MCF 10A (cell line): Measurements from ENCODE around the gene ZIC3. TPM values are rescaled to one million over a fixed set of nuclear protein-coding genes. Genes with fewer than 3 reads are reported as not detected.

Experiments
- Bru-seq: library from RNA; stranded (reverse); fragments of 400-500 nt; gene quantifications from one replicate; lab custom pipeline; 2021; lab: Mats Ljungman, UMichigan
- BruChase-seq, 2 experiments: library from RNA; stranded (reverse); fragments of 400-500 nt; gene quantifications; one replicate each; lab custom pipeline; 2021; lab: Mats Ljungman, UMichigan
- BruUV-seq: library from RNA; stranded (reverse); fragments of 400-500 nt; replicated peaks from 2 replicates; lab custom pipeline; 2021; lab: Mats Ljungman, UMichigan
- CTCF ChIA-PET: fragments of 300-600 bp; sonication (Branson Sonifier 250); formaldehyde crosslinking; extraction: SDS; loops from one replicate; lab custom pipeline; 2021; ENCODE audit warnings: antibody characterized with exemption, inconsistent platforms; lab: Yijun Ruan, JAX
- POLR2A ChIA-PET: fragments of 300-600, 350-650 bp; sonication (Branson Sonifier 250); formaldehyde crosslinking; extraction: SDS; loops from one replicate; lab custom pipeline; 2020; ENCODE audit warnings: antibody characterized with exemption, inconsistent platforms; lab: Yijun Ruan, JAX
- DNase-seq: peaks from one replicate; pipeline ENCODE4 v3.0.0-alpha.2; 2018; ENCODE audit not compliant: unreplicated experiment
- H3K27ac Mint-ChIP-seq: one replicate; pipeline ENCODE4 v1.8.0; 2022; ENCODE audit warnings: mild to moderate bottlenecking, low read depth, mixed read lengths; ENCODE audit not compliant: unreplicated experiment
- H3K27me3 Mint-ChIP-seq: one replicate; pipeline ENCODE4 v1.8.0; 2022; ENCODE audit warnings: mixed read lengths; ENCODE audit not compliant: insufficient read depth, unreplicated experiment
- H3K36me3 Mint-ChIP-seq: one replicate; pipeline ENCODE4 v1.8.0; 2022; ENCODE audit warnings: mild to moderate bottlenecking, moderate library complexity, mixed read lengths; ENCODE audit not compliant: insufficient read depth, unreplicated experiment
- H3K4me1 Mint-ChIP-seq: one replicate; pipeline ENCODE4 v1.8.0; 2022; ENCODE audit warnings: mixed read lengths; ENCODE audit not compliant: insufficient read depth, unreplicated experiment
- H3K4me3 Mint-ChIP-seq: one replicate; pipeline ENCODE4 v1.8.0; 2022; ENCODE audit warnings: mild to moderate bottlenecking, moderate library complexity, mixed read lengths; ENCODE audit not compliant: unreplicated experiment
- H3K9me3 Mint-ChIP-seq: one replicate; pipeline ENCODE4 v1.8.0; 2022; ENCODE audit warnings: mixed read lengths; ENCODE audit not compliant: unreplicated experiment
- intact Hi-C: fragments of 100-400 bp; cut with micrococcal nuclease; formaldehyde crosslinking; loops from 2 replicates; pipeline ENCODE4 v1.14.1; 2022
- long read RNA-seq: library from polyadenylated mRNA; stranded (forward); transcript quantifications from one replicate; pipeline ENCODE4 v2.0.0, GENCODE V29; 2022
- total RNA-seq: library from RNA; stranded (reverse); gene quantifications from 2 replicates; pipeline ENCODE4 v1.2.3, GENCODE V29; 2022
- TF ChIP-seq, protein P1 (sequence below): fragments of 200-600 bp; IDR thresholded peaks from one replicate; pipeline ENCODE4 v1.8.0; 2022; ENCODE audit warnings: antibody characterized with exemption, mild to moderate bottlenecking; ENCODE audit not compliant: unreplicated experiment

Gene ZIC3
- total RNA-seq (not detected in 2 replicates), Bru-seq, nascent RNA (not detected), BruChase-seq, experiment 1, labeled RNA remaining after a 6-hour chase (not detected), BruChase-seq, experiment 2, labeled RNA remaining after a 2-hour chase (not detected)
- long read RNA-seq = 0 reads

GRCh38 chrX:137565921-137566745 is at the start of gene ZIC3:
Gene ZIC3, plus strand, starts transcription at chrX:137566127. Its CDS starts 565 bp downstream, at chrX:137566692.
- Mint-ChIP-seq H3K9me3 (peaks cover 6% of the 10 kb centered on the region), H3K36me3 (no peaks in the 10 kb centered on the region), H3K27ac (no peak within 1 kb of the TSS), H3K27me3 (no peaks in the 10 kb centered on the region), H3K4me1 (no peaks in the 10 kb centered on the region), H3K4me3 (no peak within 1 kb of the TSS)
- BruUV-seq = no TSS peak
- intact Hi-C loops = no loop called here
- TF ChIP-seq, protein P1, sequence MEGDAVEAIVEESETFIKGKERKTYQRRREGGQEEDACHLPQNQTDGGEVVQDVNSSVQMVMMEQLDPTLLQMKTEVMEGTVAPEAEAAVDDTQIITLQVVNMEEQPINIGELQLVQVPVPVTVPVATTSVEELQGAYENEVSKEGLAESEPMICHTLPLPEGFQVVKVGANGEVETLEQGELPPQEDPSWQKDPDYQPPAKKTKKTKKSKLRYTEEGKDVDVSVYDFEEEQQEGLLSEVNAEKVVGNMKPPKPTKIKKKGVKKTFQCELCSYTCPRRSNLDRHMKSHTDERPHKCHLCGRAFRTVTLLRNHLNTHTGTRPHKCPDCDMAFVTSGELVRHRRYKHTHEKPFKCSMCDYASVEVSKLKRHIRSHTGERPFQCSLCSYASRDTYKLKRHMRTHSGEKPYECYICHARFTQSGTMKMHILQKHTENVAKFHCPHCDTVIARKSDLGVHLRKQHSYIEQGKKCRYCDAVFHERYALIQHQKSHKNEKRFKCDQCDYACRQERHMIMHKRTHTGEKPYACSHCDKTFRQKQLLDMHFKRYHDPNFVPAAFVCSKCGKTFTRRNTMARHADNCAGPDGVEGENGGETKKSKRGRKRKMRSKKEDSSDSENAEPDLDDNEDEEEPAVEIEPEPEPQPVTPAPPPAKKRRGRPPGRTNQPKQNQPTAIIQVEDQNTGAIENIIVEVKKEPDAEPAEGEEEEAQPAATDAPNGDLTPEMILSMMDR = no peak
- ChIA-PET POLR2A (no interaction called here), CTCF (no interaction called here)
- no peak for DNase-seq

GRCh38 chrX:137519459-137519858 is 46.5 kb upstream of the ZIC3 start:
- ChIA-PET CTCF (interaction anchor here (0.7 kb wide), 1 partner anchor 250 kb away, joined by 3 read pairs; no protein-coding TSS in a partner anchor), POLR2A (no interaction called here)
- BruUV-seq = no TSS peak
- H3K9me3 Mint-ChIP-seq = peaks cover 7% of the 10 kb centered on the region
- H3K27ac Mint-ChIP-seq = no peak overlapping the region
- H3K36me3 Mint-ChIP-seq = no peaks in the 10 kb centered on the region
- no peak overlapping the region for H3K4me3 Mint-ChIP-seq
- TF ChIP-seq, protein P1 = no peak
- H3K4me1 Mint-ChIP-seq = no peaks in the 10 kb centered on the region
- no peak for DNase-seq
- intact Hi-C loops = no loop called here
- peaks cover 11% of the 10 kb centered on the region for H3K27me3 Mint-ChIP-seq

- peaks cover 15% of the 10 kb centered on the region for H3K9me3 Mint-ChIP-seq
- H3K27me3 Mint-ChIP-seq = no peaks in the 10 kb centered on the region
- TF ChIP-seq, protein P1 = no peak
- H3K4me3 Mint-ChIP-seq = no peak overlapping the region
- DNase-seq = no peak
- no peak overlapping the region for H3K27ac Mint-ChIP-seq
- no TSS peak for BruUV-seq
- ChIA-PET POLR2A (no interaction called here), CTCF (interaction anchor here (0.6 kb wide), 1 partner anchor 677 kb away, joined by 3 read pairs; no protein-coding TSS in a partner anchor)
- no peaks in the 10 kb centered on the region for H3K4me1 Mint-ChIP-seq
- intact Hi-C loops = no loop called here
- peaks cover 6% of the 10 kb centered on the region for H3K36me3 Mint-ChIP-seq
Measured at GRCh38 chrX:137545711-137546651, 19.9 kb upstream of the ZIC3 start.
